ENCODE measurements around the gene CHML.

Gene CHML

GRCh38 chr1:241679961-241680360 is 39.8 kb upstream of the CHML start:
- no peaks in the 10 kb centered on the region for H3K36me3 ChIP-seq
- H3K9me3 ChIP-seq, result no peaks in the 10 kb centered on the region
- no peak for TF ChIP-seq CTCF (IDR thresholded peaks at IDR 0.05)
- H3K27me3 ChIP-seq, result no peaks in the 10 kb centered on the region
- no peak overlapping the region for H3K4me3 ChIP-seq (ENCODE audit: low read depth in 1 of 2, low read length in 1 of 2)
- no peak overlapping the region for H3K27ac ChIP-seq
- H3K4me1 ChIP-seq (ENCODE audit: control insufficient read depth in 1 of 2, insufficient read depth in 1 of 2, low read depth in 1 of 2, low read length in 1 of 2), result no peaks in the 10 kb centered on the region

GRCh38 chr1:241679404-241679803 is 39.2 kb upstream of the CHML start:
- no peak for TF ChIP-seq CTCF (IDR thresholded peaks at IDR 0.05)
- H3K9me3 ChIP-seq, result no peaks in the 10 kb centered on the region
- H3K36me3 ChIP-seq, result no peaks in the 10 kb centered on the region
- no peaks in the 10 kb centered on the region for H3K27me3 ChIP-seq
- H3K4me1 ChIP-seq (ENCODE audit: control insufficient read depth in 1 of 2, insufficient read depth in 1 of 2, low read depth in 1 of 2, low read length in 1 of 2), result no peaks in the 10 kb centered on the region
- H3K4me3 ChIP-seq (ENCODE audit: low read depth in 1 of 2, low read length in 1 of 2), result no peak overlapping the region
- no peak overlapping the region for H3K27ac ChIP-seq

- TF ChIP-seq CTCF (IDR thresholded peaks at IDR 0.05), result no peak
These were observed 38.4 kb upstream of the CHML start for GRCh38 chr1:241678536-241678935.

GRCh38 chr1:241677201-241677600 is 37.0 kb upstream of the CHML start:
- Histone ChIP-seq H3K4me1 (ENCODE audit: control insufficient read depth in 1 of 2, insufficient read depth in 1 of 2, low read depth in 1 of 2, low read length in 1 of 2) (no peaks in the 10 kb centered on the region), H3K36me3 (no peaks in the 10 kb centered on the region), H3K27me3 (no peaks in the 10 kb centered on the region), H3K27ac (no peak overlapping the region), H3K9me3 (no peaks in the 10 kb centered on the region), H3K4me3 (ENCODE audit: low read depth in 1 of 2, low read length in 1 of 2) (no peak overlapping the region)
- TF ChIP-seq CTCF (IDR thresholded peaks at IDR 0.05), result no peak

More at GRCh38 chr1:241678536-241678935, 38.4 kb upstream of the CHML start:
- no peaks in the 10 kb centered on the region for H3K27me3 ChIP-seq
- no peaks in the 10 kb centered on the region for H3K36me3 ChIP-seq
- H3K27ac ChIP-seq, result no peak overlapping the region
- no peaks in the 10 kb centered on the region for H3K9me3 ChIP-seq
- no peak overlapping the region for H3K4me3 ChIP-seq (ENCODE audit: low read depth in 1 of 2, low read length in 1 of 2)
- no peaks in the 10 kb centered on the region for H3K4me1 ChIP-seq (ENCODE audit: control insufficient read depth in 1 of 2, insufficient read depth in 1 of 2, low read depth in 1 of 2, low read length in 1 of 2)

- no peak overlapping the region for H3K27ac ChIP-seq
- no peaks in the 10 kb centered on the region for H3K36me3 ChIP-seq
- H3K4me1 ChIP-seq (ENCODE audit: control insufficient read depth in 1 of 2, insufficient read depth in 1 of 2, low read depth in 1 of 2, low read length in 1 of 2), result no peaks in the 10 kb centered on the region
These were observed 35.8 kb upstream of the CHML start for GRCh38 chr1:241675983-241676382.

More at GRCh38 chr1:241675983-241676382, 35.8 kb upstream of the CHML start:
- Histone ChIP-seq H3K4me3 (ENCODE audit: low read depth in 1 of 2, low read length in 1 of 2) (no peak overlapping the region), H3K9me3 (no peaks in the 10 kb centered on the region), H3K27me3 (no peaks in the 10 kb centered on the region)
- TF ChIP-seq CTCF (IDR thresholded peaks at IDR 0.05), result no peak

All from neutrophil (primary cell).